ENCODE measurements around the gene FAM177A1.

The FAM177A1 gene

GRCh38 chr14:35068238-35069012 lies 22.4 kb downstream of the FAM177A1 start:
- Histone ChIP-seq H3K4me2 (ENCODE audit: insufficient read depth, low read length) (no peak overlapping the region), H3K4me3 (ENCODE audit: low read depth in 1 of 2, low read length in 2 of 2) (no peak overlapping the region), H3K27ac (ENCODE audit: low read length) (no peak overlapping the region), H3K4me1 (ENCODE audit: insufficient read depth, low read length) (no peaks in the 10 kb centered on the region), H3K9me3 (ENCODE audit: insufficient read depth, low read length, severe bottlenecking) (no peaks in the 10 kb centered on the region), H3K79me2 (ENCODE audit: insufficient read depth, low read length) (no peaks in the 10 kb centered on the region), H3K27me3 (ENCODE audit: insufficient read depth, low read length, poor library complexity) (no peaks in the 10 kb centered on the region), H3K9ac (ENCODE audit: low read depth, low read length) (no peak overlapping the region), H2AFZ (ENCODE audit: low read depth, low read length) (no peak overlapping the region), H3K36me3 (ENCODE audit: insufficient read depth, low read length) (peaks cover 4% of the 10 kb centered on the region; the same call in 1 of the 2 replicates), H4K20me1 (ENCODE audit: insufficient read depth, low read length) (no peaks in the 10 kb centered on the region)
- no peak for ATAC-seq (ENCODE audit: insufficient read depth, low read depth)
- TF ChIP-seq EZH2 (IDR thresholded peaks at IDR 0.05; ENCODE audit: borderline replicate concordance, low read depth, low read length, severe bottlenecking) (no peak), CTCF (IDR thresholded peaks at IDR 0.05; ENCODE audit: borderline replicate concordance, extremely low read depth, low read length, poor library complexity, severe bottlenecking) (no peak)
- no peak for DNase-seq

- TF ChIP-seq CTCF (IDR thresholded peaks at IDR 0.05; ENCODE audit: borderline replicate concordance, extremely low read depth, low read length, poor library complexity, severe bottlenecking) (no peak), EZH2 (IDR thresholded peaks at IDR 0.05; ENCODE audit: borderline replicate concordance, low read depth, low read length, severe bottlenecking) (no peak)
- no peak overlapping the region for H2AFZ ChIP-seq (ENCODE audit: low read depth, low read length)
- H3K9ac ChIP-seq (ENCODE audit: low read depth, low read length), result no peak overlapping the region
- ATAC-seq (ENCODE audit: insufficient read depth, low read depth) (no peak), DNase-seq (no peak)
- H3K36me3 ChIP-seq (ENCODE audit: insufficient read depth, low read length), result peaks cover 4% of the 10 kb centered on the region; the same call in 1 of the 2 replicates
- H3K79me2 ChIP-seq (ENCODE audit: insufficient read depth, low read length), result no peaks in the 10 kb centered on the region
- no peaks in the 10 kb centered on the region for H3K9me3 ChIP-seq (ENCODE audit: insufficient read depth, low read length, severe bottlenecking)
- H4K20me1 ChIP-seq (ENCODE audit: insufficient read depth, low read length), result no peaks in the 10 kb centered on the region
- H3K27me3 ChIP-seq (ENCODE audit: insufficient read depth, low read length, poor library complexity), result no peaks in the 10 kb centered on the region
- no peak overlapping the region for H3K4me3 ChIP-seq (ENCODE audit: low read depth in 1 of 2, low read length in 2 of 2)
- H3K27ac ChIP-seq (ENCODE audit: low read length), result no peak overlapping the region
- H3K4me2 ChIP-seq (ENCODE audit: insufficient read depth, low read length), result no peak overlapping the region
- no peaks in the 10 kb centered on the region for H3K4me1 ChIP-seq (ENCODE audit: insufficient read depth, low read length)
Observed at GRCh38 chr14:35072226-35072625, 26.2 kb downstream of the FAM177A1 start.

- no peaks in the 10 kb centered on the region for H4K20me1 ChIP-seq (ENCODE audit: insufficient read depth, low read length)
- H3K27ac ChIP-seq (ENCODE audit: low read length), result no peak overlapping the region
- H3K27me3 ChIP-seq (ENCODE audit: insufficient read depth, low read length, poor library complexity), result no peaks in the 10 kb centered on the region
- no peaks in the 10 kb centered on the region for H3K79me2 ChIP-seq (ENCODE audit: insufficient read depth, low read length)
- TF ChIP-seq EZH2 (IDR thresholded peaks at IDR 0.05; ENCODE audit: borderline replicate concordance, low read depth, low read length, severe bottlenecking) (no peak), CTCF (IDR thresholded peaks at IDR 0.05; ENCODE audit: borderline replicate concordance, extremely low read depth, low read length, poor library complexity, severe bottlenecking) (no peak)
- DNase-seq (no peak), ATAC-seq (ENCODE audit: insufficient read depth, low read depth) (no peak)
- H3K4me3 ChIP-seq (ENCODE audit: low read depth in 1 of 2, low read length in 2 of 2), result no peak overlapping the region
- no peaks in the 10 kb centered on the region for H3K4me1 ChIP-seq (ENCODE audit: insufficient read depth, low read length)
- peaks cover 4% of the 10 kb centered on the region; the same call in 1 of the 2 replicates for H3K36me3 ChIP-seq (ENCODE audit: insufficient read depth, low read length)
- H2AFZ ChIP-seq (ENCODE audit: low read depth, low read length), result no peak overlapping the region
- H3K4me2 ChIP-seq (ENCODE audit: insufficient read depth, low read length), result no peak overlapping the region
- no peaks in the 10 kb centered on the region for H3K9me3 ChIP-seq (ENCODE audit: insufficient read depth, low read length, severe bottlenecking)
- H3K9ac ChIP-seq (ENCODE audit: low read depth, low read length), result no peak overlapping the region
Observed at GRCh38 chr14:35073486-35073885, 27.4 kb downstream of the FAM177A1 start.

All from DND-41 (cell line).